ENCODE data around the gene ADIPOR1.
"Not testable (repeated sequence)": the region's sequence is repeated elsewhere in the genome, so short reads cannot be mapped to it uniquely, and the experiment has no call there.

ADIPOR1 gene

GRCh38 chr1:202987255-202987654, 29.1 kb upstream of the ADIPOR1 start:
- H3K4me1 Mint-ChIP-seq (ENCODE audit: low read depth) = peaks cover 62% of the 10 kb centered on the region
- peaks cover 7% of the 10 kb centered on the region for H3K9me3 Mint-ChIP-seq
- no peak overlapping the region for H3K27ac Mint-ChIP-seq
- intact Hi-C loops (cut with micrococcal nuclease) = no loop called here
- no peaks in the 10 kb centered on the region for H3K27me3 Mint-ChIP-seq
- no peaks in the 10 kb centered on the region for H3K36me3 Mint-ChIP-seq (ENCODE audit: low read depth)
- H3K4me3 Mint-ChIP-seq = no peak overlapping the region

- H3K27me3 Mint-ChIP-seq; intact Hi-C loops (cut with micrococcal nuclease); H3K27ac Mint-ChIP-seq; H3K36me3 Mint-ChIP-seq (ENCODE audit: low read depth); H3K4me3 Mint-ChIP-seq; H3K9me3 Mint-ChIP-seq: not testable (repeated sequence)
- H3K4me1 Mint-ChIP-seq (ENCODE audit: low read depth) = peaks cover 52% of the 10 kb centered on the region
Measured at GRCh38 chr1:202986120-202986519, 28.0 kb upstream of the ADIPOR1 start.

GRCh38 chr1:202982715-202983430, 24.8 kb upstream of the ADIPOR1 start:
- intact Hi-C loops (cut with micrococcal nuclease) = no loop called here
- no peak overlapping the region for H3K27ac Mint-ChIP-seq
- H3K27me3 Mint-ChIP-seq = no peaks in the 10 kb centered on the region
- no peak overlapping the region for H3K4me3 Mint-ChIP-seq
- H3K36me3 Mint-ChIP-seq (ENCODE audit: low read depth) = no peaks in the 10 kb centered on the region
- no peaks in the 10 kb centered on the region for H3K9me3 Mint-ChIP-seq
- H3K4me1 Mint-ChIP-seq (ENCODE audit: low read depth) = peaks cover 38% of the 10 kb centered on the region

GRCh38 chr1:202981939-202982338, 23.8 kb upstream of the ADIPOR1 start:
- intact Hi-C loops (cut with micrococcal nuclease) = no loop called here
- H3K27me3 Mint-ChIP-seq = no peaks in the 10 kb centered on the region
- peaks cover 37% of the 10 kb centered on the region for H3K4me1 Mint-ChIP-seq (ENCODE audit: low read depth)
- no peaks in the 10 kb centered on the region for H3K9me3 Mint-ChIP-seq
- no peak overlapping the region for H3K27ac Mint-ChIP-seq
- no peak overlapping the region for H3K4me3 Mint-ChIP-seq
- no peaks in the 10 kb centered on the region for H3K36me3 Mint-ChIP-seq (ENCODE audit: low read depth)

- Mint-ChIP-seq H3K4me3 (no peak overlapping the region), H3K27ac (no peak overlapping the region), H3K4me1 (ENCODE audit: low read depth) (peaks cover 47% of the 10 kb centered on the region), H3K9me3 (no peaks in the 10 kb centered on the region), H3K27me3 (no peaks in the 10 kb centered on the region), H3K36me3 (ENCODE audit: low read depth) (no peaks in the 10 kb centered on the region)
- intact Hi-C loops (cut with micrococcal nuclease) = no loop called here
Measured at GRCh38 chr1:202979459-202979858, 21.3 kb upstream of the ADIPOR1 start.

- Mint-ChIP-seq H3K27ac (peak overlapping the region; percentile 22), H3K27me3 (no peaks in the 10 kb centered on the region), H3K9me3 (no peaks in the 10 kb centered on the region), H3K4me3 (no peak overlapping the region), H3K36me3 (ENCODE audit: low read depth) (no peaks in the 10 kb centered on the region), H3K4me1 (ENCODE audit: low read depth) (peaks cover 44% of the 10 kb centered on the region)
- intact Hi-C loops (cut with micrococcal nuclease) = no loop called here
Measured at GRCh38 chr1:202976633-202977032, 18.5 kb upstream of the ADIPOR1 start.

GRCh38 chr1:202974856-202975255, 16.7 kb upstream of the ADIPOR1 start:
- Mint-ChIP-seq H3K9me3 (no peaks in the 10 kb centered on the region), H3K27me3 (no peaks in the 10 kb centered on the region), H3K36me3 (ENCODE audit: low read depth) (no peaks in the 10 kb centered on the region), H3K4me1 (ENCODE audit: low read depth) (peaks cover 48% of the 10 kb centered on the region), H3K27ac (no peak overlapping the region), H3K4me3 (no peak overlapping the region)
- intact Hi-C loops (cut with micrococcal nuclease) = no loop called here

- no peaks in the 10 kb centered on the region for H3K27me3 Mint-ChIP-seq
- no peak overlapping the region for H3K27ac Mint-ChIP-seq
- intact Hi-C loops (cut with micrococcal nuclease) = no loop called here
- no peak overlapping the region for H3K4me3 Mint-ChIP-seq
- peaks cover under 1% of the 10 kb centered on the region for H3K36me3 Mint-ChIP-seq (ENCODE audit: low read depth)
- H3K9me3 Mint-ChIP-seq = no peaks in the 10 kb centered on the region
- H3K4me1 Mint-ChIP-seq (ENCODE audit: low read depth) = peaks cover 48% of the 10 kb centered on the region
Measured at GRCh38 chr1:202972046-202972445, 13.9 kb upstream of the ADIPOR1 start.

GRCh38 chr1:202968895-202969295, 10.8 kb upstream of the ADIPOR1 start:
- H3K4me1 Mint-ChIP-seq (ENCODE audit: low read depth) = peaks cover 53% of the 10 kb centered on the region
- no peaks in the 10 kb centered on the region for H3K27me3 Mint-ChIP-seq
- H3K27ac Mint-ChIP-seq = peak overlapping the region; percentile 94
- H3K36me3 Mint-ChIP-seq (ENCODE audit: low read depth) = peaks cover 28% of the 10 kb centered on the region
- H3K9me3 Mint-ChIP-seq = no peaks in the 10 kb centered on the region
- H3K4me3 Mint-ChIP-seq = peak overlapping the region; percentile 39
- intact Hi-C loops (cut with micrococcal nuclease) = loop anchor here (1.0 to 5.0 kb wide), 4 partner anchors 17 to 80 kb away; partner anchors contain the start of genes KLHL12, RABIF and TMEM183A

- Mint-ChIP-seq H3K9me3 (no peaks in the 10 kb centered on the region), H3K4me3 (peak overlapping the region; percentile 39), H3K4me1 (ENCODE audit: low read depth) (peaks cover 53% of the 10 kb centered on the region), H3K36me3 (ENCODE audit: low read depth) (peaks cover 33% of the 10 kb centered on the region), H3K27me3 (no peaks in the 10 kb centered on the region), H3K27ac (peak overlapping the region; percentile 94)
- intact Hi-C loops (cut with micrococcal nuclease) = loop anchor here (2.0 to 5.0 kb wide), 3 partner anchors 39 to 80 kb away; partner anchors contain the start of genes KLHL12, RABIF and TMEM183A
Measured at GRCh38 chr1:202968351-202968750, 10.2 kb upstream of the ADIPOR1 start.

GRCh38 chr1:202967684-202968281, 9.7 kb upstream of the ADIPOR1 start:
- intact Hi-C loops (cut with micrococcal nuclease) = loop anchor here (1.0 to 5.0 kb wide), 4 partner anchors 9 to 79 kb away; partner anchors contain the start of genes ADIPOR1, KLHL12, RABIF and TMEM183A
- Mint-ChIP-seq H3K27me3 (no peaks in the 10 kb centered on the region), H3K4me1 (ENCODE audit: low read depth) (peaks cover 56% of the 10 kb centered on the region), H3K9me3 (no peaks in the 10 kb centered on the region), H3K4me3 (peak overlapping the region; percentile 81), H3K36me3 (ENCODE audit: low read depth) (peaks cover 39% of the 10 kb centered on the region), H3K27ac (peak overlapping the region; percentile 94)

- Mint-ChIP-seq H3K27me3 (no peaks in the 10 kb centered on the region), H3K4me3 (peak overlapping the region; percentile 85), H3K27ac (peak overlapping the region; percentile 94), H3K36me3 (ENCODE audit: low read depth) (peaks cover 54% of the 10 kb centered on the region), H3K4me1 (ENCODE audit: low read depth) (peaks cover 59% of the 10 kb centered on the region), H3K9me3 (no peaks in the 10 kb centered on the region)
- intact Hi-C loops (cut with micrococcal nuclease) = loop anchor here (5.0 kb wide), 2 partner anchors 39 to 41 kb away; partner anchors contain the start of genes KLHL12 and TMEM183A
Measured at GRCh38 chr1:202966006-202966898, 8.1 kb upstream of the ADIPOR1 start.

- Mint-ChIP-seq H3K4me3 (no peak overlapping the region), H3K4me1 (ENCODE audit: low read depth) (peaks cover 55% of the 10 kb centered on the region), H3K36me3 (ENCODE audit: low read depth) (peaks cover 63% of the 10 kb centered on the region), H3K9me3 (no peaks in the 10 kb centered on the region), H3K27me3 (no peaks in the 10 kb centered on the region), H3K27ac (no peak overlapping the region)
- intact Hi-C loops (cut with micrococcal nuclease) = loop anchor here (5.0 kb wide), 2 partner anchors 38 to 42 kb away; partner anchors contain the start of genes KLHL12 and TMEM183A
Measured at GRCh38 chr1:202965422-202965821, 7.3 kb upstream of the ADIPOR1 start.

Measured in dendritic cell treated with granulocyte-macrophage colony-stimulating factor and Interleukin-4, amounts not matched to agents 40 ng/mL and 50 ng/mL, for 4 days (primary cell).